Right hindlimb (tissue), 1 donor: ENCODE results near the gene FRMD4A.
A peak's percentile ranks its signal among the peaks of the same experiment; 100 is the strongest.

Experiments
- DNase-seq: peaks from one replicate; pipeline ENCODE4 v3.0.0-alpha.2; 2018

The FRMD4A gene

GRCh38 chr10:14004536-14004935 is 326.2 kb downstream of the FRMD4A start:
- no peak for DNase-seq

GRCh38 chr10:14003517-14004184 is 327.1 kb downstream of the FRMD4A start:
- no peak for DNase-seq

- no peak for DNase-seq
Observed at GRCh38 chr10:14001298-14002040, 329.3 kb downstream of the FRMD4A start.

- DNase-seq, result no peak
Observed at GRCh38 chr10:13998163-13998835, 332.4 kb downstream of the FRMD4A start.

- no peak for DNase-seq
Observed at GRCh38 chr10:13997650-13998049, 333.1 kb downstream of the FRMD4A start.

- no peak for DNase-seq
Observed at GRCh38 chr10:13994932-13995331, 335.8 kb downstream of the FRMD4A start.

- no peak for DNase-seq
Observed at GRCh38 chr10:13993673-13994089, 337.0 kb downstream of the FRMD4A start.

GRCh38 chr10:13993169-13993568 is 337.6 kb downstream of the FRMD4A start:
- DNase-seq, result peak; percentile 44

GRCh38 chr10:13991353-13991752 is 339.4 kb downstream of the FRMD4A start:
- DNase-seq, result no peak

- DNase-seq, result peak; percentile 79
Observed at GRCh38 chr10:13990946-13991345, 339.8 kb downstream of the FRMD4A start.

GRCh38 chr10:13990392-13990805 is 340.3 kb downstream of the FRMD4A start:
- peak; percentile 78 for DNase-seq

GRCh38 chr10:13989616-13990015 is 341.1 kb downstream of the FRMD4A start:
- no peak for DNase-seq

GRCh38 chr10:13987446-13987845 is 343.3 kb downstream of the FRMD4A start:
- no peak for DNase-seq

GRCh38 chr10:13984647-13985155 is 346.0 kb downstream of the FRMD4A start:
- DNase-seq, result no peak

GRCh38 chr10:13983035-13983434 is 347.7 kb downstream of the FRMD4A start:
- no peak for DNase-seq

- DNase-seq, result peak; percentile 31
Observed at GRCh38 chr10:13978533-13979115, 352.1 kb downstream of the FRMD4A start.

- no peak for DNase-seq
Observed at GRCh38 chr10:13977861-13978532, 352.7 kb downstream of the FRMD4A start.

GRCh38 chr10:13973742-13974141 is 357.0 kb downstream of the FRMD4A start:
- DNase-seq, result peak; percentile 48

- DNase-seq, result no peak
Observed at GRCh38 chr10:13972609-13973008, 358.1 kb downstream of the FRMD4A start.

- no peak for DNase-seq
Observed at GRCh38 chr10:13971601-13972475, 358.9 kb downstream of the FRMD4A start.

GRCh38 chr10:13970957-13971353 is 359.8 kb downstream of the FRMD4A start:
- DNase-seq, result no peak
